Hematopoietic multipotent progenitor cell treated with erythropoietin and hydrocortisone succinate and interleukin-3 and kit ligand, for 17 days (in vitro differentiated cells): ENCODE results near the gene MCM5.
"Not testable (repeated sequence)": the region's sequence is repeated elsewhere in the genome, so short reads cannot be mapped to it uniquely, and the experiment has no call there.

Source experiments
- DNase-seq: peaks from one replicate; pipeline ENCODE4 v3.0.0-alpha.2; 2015; ENCODE audit warnings: low spot score

Gene MCM5

GRCh38 chr22:35432228-35432905, 32.4 kb downstream of the MCM5 start:
- no peak for DNase-seq

GRCh38 chr22:35434061-35434710, 34.2 kb downstream of the MCM5 start:
- DNase-seq, result no peak

- DNase-seq, result no peak
Observed at GRCh38 chr22:35435201-35435740, 35.3 kb downstream of the MCM5 start.

- DNase-seq, result no peak
Observed at GRCh38 chr22:35436421-35436820, 36.5 kb downstream of the MCM5 start.

GRCh38 chr22:35437049-35437448, 37.1 kb downstream of the MCM5 start:
- DNase-seq, result peak; percentile 38

- DNase-seq, result not testable (repeated sequence)
Observed at GRCh38 chr22:35438673-35439364, 38.9 kb downstream of the MCM5 start.

GRCh38 chr22:35439365-35439717, 39.4 kb downstream of the MCM5 start:
- DNase-seq, result no peak

- no peak for DNase-seq
Observed at GRCh38 chr22:35440129-35440528, 40.2 kb downstream of the MCM5 start.

- DNase-seq, result no peak
Observed at GRCh38 chr22:35441489-35442100, 41.7 kb downstream of the MCM5 start.

- DNase-seq, result no peak
Observed at GRCh38 chr22:35442471-35442870, 42.5 kb downstream of the MCM5 start.

- no peak for DNase-seq
Observed at GRCh38 chr22:35443338-35443737, 43.4 kb downstream of the MCM5 start.

- DNase-seq, result no peak
Observed at GRCh38 chr22:35443790-35444684, 44.1 kb downstream of the MCM5 start.

GRCh38 chr22:35444685-35445399, 44.9 kb downstream of the MCM5 start:
- DNase-seq, result no peak

- DNase-seq, result no peak
Observed at GRCh38 chr22:35445933-35446332, 46.0 kb downstream of the MCM5 start.

GRCh38 chr22:35446365-35446764, 46.4 kb downstream of the MCM5 start:
- DNase-seq, result no peak

GRCh38 chr22:35448523-35448922, 48.6 kb downstream of the MCM5 start:
- DNase-seq, result no peak

- no peak for DNase-seq
Observed at GRCh38 chr22:35449829-35450689, 50.1 kb downstream of the MCM5 start.

- DNase-seq, result no peak
Observed at GRCh38 chr22:35450824-35451569, 51.1 kb downstream of the MCM5 start.

- DNase-seq, result no peak
Observed at GRCh38 chr22:35451592-35451991, 51.7 kb downstream of the MCM5 start.
